Measurements from ENCODE around the gene ABCB8.

The ABCB8 gene

DNA sequence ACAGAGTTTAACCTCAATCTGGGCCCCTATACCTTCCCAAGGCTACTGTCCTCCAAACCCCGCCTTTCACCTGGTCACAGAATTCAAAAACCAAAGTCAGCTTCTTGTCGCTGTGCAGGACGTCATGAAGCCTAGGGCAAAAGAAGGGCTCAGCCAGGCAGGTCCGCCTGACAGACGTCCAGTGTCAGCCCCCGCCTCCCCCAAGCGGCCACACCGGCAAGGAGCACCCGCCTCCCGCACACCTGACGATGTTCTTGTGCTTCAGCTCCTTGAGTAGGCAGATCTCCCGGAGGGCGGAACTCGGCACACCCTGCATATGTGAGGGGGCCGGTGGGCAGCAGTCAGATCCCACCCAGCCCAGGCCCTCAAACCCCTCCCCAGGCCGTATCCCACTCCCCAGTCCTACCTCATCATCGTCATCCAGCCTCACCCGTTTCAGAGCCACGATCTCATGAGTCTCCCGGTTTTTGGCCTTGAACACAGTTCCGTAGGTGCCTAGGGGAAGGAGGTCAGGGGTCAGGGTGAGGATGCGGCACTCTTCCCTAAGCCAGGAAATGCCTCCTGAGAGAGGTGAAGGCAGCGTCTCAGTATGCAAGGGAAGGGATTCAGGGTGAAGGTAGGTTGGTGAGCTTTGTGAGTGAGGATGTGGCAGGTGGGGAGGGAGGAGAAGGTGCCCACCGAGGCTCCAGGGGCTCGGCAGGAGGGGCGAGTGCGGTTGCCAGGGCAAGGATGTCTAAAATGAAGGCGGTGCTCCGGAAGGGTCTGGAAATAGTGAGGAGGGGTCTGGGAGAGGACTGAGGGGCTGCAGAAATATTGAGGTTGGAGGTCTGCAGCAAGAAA is 28.6 kb downstream of the ABCB8 start:
- DNase-seq (ENCODE audit: low read depth in 2 of 2), result no peak

DNA sequence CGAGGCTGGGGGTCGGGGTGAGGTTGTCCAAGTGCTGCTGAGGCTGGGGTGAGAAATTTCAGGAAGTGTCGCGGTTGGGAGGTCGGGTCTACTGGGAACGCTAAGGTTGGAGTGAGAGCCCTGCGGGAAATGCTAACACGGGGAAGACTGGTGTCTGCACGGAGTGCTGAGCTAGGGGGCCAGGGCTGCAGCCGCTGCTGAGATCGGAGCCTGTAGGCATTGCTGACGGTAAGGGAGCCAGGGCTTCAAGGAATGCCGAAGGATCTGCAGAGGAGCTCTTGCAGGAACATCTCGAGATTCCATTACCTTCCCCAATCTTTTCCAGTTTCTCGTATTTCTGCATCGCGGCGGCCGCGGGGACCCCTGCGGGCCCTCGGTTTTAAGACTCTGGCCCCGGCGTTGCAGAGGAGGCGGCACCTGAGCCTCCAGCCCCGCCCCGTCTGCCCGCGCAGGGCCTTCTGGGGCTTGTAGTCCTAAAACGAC is 29.3 kb downstream of the ABCB8 start, which contains the start of gene CDK5:
Gene CDK5, minus strand, starts transcription at position 392 of the 483 bp plus-strand sequence. Its CDS starts 49 bp downstream, at position 343.
- DNase-seq (ENCODE audit: low read depth in 2 of 2), result no peak

DNA sequence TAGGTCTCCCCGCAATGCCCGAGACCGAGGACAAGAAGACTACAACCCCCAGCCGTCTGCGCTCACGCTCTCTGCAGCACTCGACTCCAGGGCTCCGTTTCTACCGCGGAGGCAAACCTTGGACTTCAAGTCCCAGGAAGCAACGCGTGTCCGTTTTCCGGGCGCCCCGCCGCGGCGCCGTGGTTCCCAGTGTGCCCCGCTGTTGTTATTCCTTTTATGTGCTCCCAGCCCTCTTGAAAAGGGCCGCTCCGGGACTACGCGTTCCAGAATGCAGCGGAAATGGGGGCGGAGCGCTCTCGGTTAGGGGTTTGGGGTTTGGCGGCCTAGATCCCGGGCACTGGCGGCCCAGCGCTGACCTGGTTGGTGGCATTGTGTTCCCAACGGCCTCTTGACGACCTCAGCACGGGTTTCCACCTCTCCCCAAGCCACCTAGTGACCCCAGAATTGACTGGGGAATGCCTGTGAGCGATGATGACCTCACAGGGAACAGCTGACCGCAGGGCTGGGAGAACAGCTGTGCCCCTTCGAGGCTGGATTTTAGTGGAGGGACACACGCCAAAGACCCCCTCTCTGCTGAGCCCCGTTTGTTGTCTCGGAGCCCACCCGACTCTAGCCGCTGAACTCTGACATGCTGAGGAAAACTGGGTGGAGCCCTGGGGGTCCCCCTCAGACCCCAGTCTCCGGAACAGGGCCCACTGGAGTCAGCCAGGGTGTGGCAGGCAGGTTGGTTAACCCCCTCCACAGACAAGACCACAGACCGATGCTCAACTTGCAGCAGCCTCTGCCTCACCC is 29.9 kb downstream of the ABCB8 start:
- DNase-seq (ENCODE audit: low read depth in 2 of 2), result peak; percentile 93 to 94

DNA sequence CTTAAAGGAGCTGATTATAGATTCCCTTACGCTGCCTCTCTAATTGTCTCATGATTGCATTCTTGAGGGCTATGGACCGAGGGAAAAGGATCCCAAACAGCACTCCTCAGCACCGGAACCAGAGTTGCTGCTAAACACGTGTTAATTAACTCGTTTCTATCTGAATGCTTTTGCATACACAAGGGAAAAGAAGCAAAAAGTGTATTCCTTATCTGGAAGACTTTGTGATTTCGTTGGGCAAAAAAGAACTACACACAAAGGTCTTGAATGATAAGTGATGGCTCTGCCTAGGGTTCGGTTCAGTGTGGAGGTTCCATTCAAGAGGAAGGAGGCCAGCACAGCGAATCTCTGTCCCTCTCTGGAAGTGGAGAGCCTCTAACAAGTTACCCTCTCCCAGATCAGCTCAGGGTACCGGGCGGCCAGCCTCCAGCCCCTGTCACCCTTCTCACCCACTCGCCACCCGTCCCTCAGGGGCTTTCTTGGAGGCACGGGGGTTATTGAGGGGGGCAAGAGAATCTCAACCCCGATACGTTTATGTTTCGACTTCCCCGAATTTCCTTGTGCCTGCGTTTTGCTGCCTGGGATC is 30.6 kb downstream of the ABCB8 start:
- no peak for DNase-seq (ENCODE audit: low read depth in 2 of 2)

DNA sequence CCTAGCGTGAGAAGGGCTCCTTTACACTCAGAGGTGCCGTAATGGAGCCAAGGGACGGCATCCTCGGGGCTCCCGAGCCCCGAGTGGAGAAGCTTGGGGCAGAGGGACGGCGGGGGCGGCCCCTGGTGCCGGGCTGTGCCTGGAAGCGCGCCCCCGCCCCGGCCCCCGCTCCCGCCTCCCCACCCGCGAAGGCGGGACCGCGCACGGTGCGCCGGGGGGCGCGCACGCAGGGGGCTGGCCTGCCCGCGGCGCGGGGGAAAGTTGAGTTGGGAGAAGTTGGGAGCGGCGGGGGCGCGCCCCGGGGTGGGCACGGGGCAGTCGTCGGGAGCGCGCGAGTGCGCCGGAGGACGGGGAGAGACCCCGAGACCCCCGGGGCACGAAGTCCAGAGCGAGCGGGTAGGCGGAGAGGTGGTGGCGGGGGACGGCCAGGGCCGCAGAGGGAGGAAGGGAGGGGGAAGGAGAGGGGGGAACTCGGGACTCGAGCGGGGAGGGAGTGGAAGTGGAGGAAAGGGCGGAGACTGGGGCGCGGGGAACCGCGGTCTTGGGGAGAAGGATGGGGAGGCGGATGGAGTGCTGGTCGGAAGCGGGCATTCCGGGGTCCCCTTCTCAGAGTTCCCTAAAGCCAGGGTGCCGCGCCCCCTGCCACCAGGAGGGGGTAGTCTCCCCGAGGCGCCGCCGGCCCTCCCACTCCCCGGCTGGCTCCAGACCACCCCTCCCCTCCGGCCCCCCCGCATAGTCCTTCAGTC is 31.3 kb downstream of the ABCB8 start, which contains the start of gene SLC4A2:
Gene SLC4A2, plus strand, starts transcription at position 223 of the 746 bp plus-strand sequence. CDS start 2,399 bp downstream, outside the sequence.
- DNase-seq (ENCODE audit: low read depth in 2 of 2), result peak in 1 of 2 experiments; percentile 57

DNA sequence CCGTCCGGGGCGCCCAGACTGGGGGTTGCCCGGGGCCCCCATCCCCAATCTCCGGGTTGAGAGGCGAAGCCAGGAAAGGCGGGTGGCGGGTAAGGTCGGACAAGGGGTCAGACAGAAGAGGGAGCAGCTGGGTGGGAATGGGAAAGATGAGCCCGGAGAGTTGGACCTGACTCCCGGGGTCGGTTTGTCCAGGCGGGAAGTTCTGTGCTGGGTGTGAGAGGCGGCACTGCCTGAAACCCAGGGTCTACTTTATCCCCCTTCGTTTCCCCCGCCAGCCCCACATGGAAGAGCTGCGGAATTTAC is 31.8 kb downstream of the ABCB8 start:
- DNase-seq (ENCODE audit: low read depth in 2 of 2), result no peak

DNA sequence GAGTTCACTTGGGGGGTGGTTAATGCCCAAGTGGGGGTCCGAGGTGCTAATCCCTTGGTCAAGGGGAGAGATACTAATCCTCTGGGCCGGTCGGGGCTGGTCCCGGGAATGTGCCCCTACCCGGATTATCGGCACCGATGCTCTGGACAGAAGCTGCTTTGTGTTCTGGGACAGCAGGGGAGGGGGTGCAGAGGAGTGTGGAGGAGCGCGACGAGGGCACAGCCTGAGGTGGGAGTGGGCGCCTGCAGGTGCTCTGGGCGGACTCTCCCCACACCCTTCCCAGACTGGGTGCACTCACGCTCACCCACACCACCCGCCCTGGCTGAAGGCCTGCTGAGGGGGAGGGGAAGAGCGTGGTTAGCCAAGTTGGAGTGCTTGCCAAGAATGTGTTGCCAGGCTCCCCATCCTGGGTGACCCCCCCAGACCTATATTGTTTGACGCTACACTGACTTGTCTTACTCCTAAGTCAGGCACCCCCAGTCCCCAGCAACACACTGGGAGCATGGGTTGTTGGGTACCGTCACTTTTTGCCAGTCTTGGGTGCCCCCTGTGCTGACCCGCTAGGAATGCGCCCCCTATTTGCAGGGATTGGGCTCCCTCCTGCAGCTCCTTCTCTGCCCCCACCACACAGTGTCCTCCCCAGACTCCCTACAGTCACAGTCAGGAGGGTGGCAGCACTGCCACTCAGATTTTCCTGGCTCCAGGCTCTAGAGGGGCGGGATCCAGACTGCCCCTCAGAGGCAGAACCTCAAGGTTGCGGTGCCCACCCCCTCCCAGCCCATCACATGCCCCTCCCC is 32.4 kb downstream of the ABCB8 start:
- no peak for DNase-seq (ENCODE audit: low read depth in 2 of 2)

DNA sequence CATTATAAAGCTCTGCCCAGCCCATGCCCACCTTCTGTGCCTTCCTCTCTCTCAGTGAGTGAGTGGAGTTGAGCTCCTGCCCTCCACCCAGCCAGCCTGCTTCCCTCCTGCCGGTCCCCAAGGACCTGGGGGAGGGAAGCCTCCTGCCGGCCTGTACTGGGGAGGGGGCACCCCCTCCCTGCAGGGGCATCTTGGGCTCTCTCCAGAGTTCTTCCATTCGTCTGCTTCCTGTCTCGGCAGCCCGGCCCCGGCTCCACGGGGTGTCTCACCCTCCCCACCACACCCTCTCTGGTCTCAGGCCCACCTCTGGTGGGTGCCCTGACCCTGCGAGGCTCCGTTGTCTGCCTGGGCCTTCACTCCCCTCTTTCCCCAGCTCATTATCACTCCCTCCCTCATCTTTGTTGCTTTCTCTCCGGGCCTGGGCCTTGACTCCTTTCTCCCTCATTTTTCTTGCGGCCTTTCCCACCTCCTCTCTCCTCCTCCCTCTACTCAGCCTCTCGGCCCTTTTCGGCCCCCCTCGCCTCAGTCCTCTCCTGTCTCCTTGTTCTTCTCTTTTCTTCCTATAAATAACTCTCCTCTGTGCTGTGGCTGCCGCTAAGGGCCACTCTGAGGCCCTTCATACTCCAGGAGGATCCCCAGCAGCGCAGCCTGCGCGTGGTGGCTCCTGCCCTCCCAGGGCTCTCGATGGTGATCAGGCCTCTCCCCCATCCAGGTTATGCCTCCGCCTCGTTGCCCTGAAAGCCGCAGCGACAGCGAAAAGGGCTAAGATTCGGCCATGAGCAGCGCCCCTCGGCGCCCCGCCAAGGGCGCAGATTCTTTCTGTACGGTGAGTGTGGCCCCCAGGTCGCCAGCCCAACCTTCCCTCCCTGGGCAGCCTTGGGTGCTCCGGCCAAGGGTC is 33.2 kb downstream of the ABCB8 start:
- no peak for DNase-seq (ENCODE audit: low read depth in 2 of 2)

DNA sequence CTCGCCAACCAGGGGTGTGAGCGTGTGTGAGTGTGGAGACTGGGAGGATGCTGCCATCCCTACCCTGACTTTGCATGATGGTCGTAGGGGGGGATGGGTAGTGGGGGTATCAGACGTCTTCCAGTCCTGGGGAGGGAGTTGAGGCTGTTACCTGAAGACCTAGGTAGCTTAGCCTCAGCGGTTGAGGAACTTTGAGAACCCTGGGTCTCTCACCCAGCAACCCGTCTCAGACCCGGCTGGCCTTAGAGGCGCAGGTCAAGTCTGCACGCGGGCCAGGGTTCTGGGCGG is 33.8 kb downstream of the ABCB8 start:
- DNase-seq (ENCODE audit: low read depth in 2 of 2), result no peak

DNA sequence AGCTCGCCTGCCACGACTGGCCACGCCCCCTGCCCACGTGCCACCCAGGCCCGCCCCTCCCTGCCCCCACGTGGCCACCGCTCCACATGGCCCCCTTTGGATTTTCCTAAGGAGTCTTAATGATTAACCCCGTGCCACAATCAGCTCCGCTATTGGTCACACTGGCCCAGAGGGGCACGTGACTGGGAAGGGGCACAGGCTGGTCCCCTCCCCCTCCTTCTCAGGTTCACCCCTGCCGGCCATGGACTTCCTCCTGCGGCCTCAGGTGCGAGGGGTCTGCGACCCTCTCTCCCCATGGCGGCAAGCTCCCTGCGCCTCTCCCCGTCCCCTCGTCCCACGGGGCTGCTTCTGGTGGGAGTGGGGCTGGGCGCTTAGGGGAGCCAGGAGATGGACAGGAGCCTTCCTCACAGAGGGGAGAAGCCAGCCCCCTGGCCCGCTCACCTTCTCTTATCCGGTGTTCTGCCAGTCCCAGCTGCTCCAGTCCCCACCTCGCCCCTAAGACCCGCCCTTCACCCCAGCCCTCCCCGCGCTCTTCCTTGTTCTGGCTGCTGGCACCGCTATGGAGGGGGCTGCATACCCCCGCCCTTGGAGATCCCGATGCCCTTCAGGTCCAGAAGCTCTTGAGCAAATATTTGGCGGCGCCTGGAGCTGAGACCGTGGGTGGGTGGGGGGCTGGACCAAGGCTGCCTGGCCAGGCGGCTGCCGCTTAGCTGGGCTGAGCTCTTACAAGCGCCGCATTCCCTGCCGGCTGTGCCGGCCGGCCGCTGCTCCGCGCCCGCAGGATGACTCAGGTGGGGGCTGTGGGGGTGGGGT is 34.4 kb downstream of the ABCB8 start:
- DNase-seq (ENCODE audit: low read depth in 2 of 2), result no peak

DNA sequence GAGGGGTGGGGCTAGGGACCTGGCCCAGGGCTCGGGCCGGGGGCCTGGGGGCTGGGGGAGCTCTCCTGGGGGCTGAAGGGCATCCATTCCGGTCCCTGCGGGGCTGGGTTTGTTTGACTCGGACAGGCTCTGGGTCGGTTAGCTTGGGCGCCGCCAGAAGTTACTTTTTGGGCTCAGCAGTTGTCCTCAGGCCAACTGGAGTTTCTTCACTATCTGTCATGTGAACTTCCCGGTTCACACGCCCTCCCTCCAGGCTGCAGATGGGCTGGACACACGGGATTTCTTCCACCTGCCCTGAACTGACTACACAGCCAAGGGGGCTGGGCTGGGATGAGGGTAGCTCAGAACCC is 34.9 kb downstream of the ABCB8 start:
- DNase-seq (ENCODE audit: low read depth in 2 of 2), result no peak

DNA sequence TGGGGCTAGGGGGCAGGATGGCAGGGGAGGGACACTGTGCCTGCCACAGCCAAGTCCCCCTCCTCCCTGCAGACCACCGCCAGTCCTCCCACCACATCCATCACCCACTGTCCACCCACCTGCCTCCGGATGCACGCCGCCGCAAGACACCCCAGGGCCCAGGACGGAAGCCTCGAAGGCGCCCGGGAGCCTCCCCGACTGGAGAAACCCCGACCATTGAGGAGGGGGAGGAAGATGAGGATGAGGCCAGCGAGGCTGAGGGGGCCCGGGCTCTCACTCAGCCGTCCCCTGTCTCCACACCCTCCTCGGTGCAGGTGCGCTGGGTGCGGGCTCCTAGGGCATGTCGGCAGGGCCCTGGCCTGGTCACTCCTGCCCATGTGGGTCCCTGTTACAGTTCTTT is 36.2 kb downstream of the ABCB8 start:
- DNase-seq (ENCODE audit: low read depth in 2 of 2), result no peak

DNA sequence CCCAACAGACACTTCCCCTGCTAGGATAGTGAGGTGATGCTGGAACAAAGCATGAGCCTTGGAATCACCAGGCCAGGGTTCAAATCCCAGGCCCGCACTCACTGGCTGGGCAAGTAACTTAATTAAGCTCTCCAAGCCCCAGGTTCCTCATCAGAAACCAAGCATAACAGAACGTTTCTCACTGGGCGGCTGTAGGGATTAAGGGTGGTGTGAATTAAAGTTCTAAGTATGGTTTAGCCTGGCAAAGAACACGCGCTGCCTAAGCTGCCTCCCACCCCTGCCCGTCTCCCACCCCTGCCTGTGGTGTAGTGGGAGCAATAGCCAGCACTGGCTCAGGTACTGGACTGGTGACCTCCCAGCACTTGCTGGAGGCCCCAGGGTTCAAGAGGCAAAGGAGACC is 36.7 kb downstream of the ABCB8 start:
- no peak for DNase-seq (ENCODE audit: low read depth in 2 of 2)

DNA sequence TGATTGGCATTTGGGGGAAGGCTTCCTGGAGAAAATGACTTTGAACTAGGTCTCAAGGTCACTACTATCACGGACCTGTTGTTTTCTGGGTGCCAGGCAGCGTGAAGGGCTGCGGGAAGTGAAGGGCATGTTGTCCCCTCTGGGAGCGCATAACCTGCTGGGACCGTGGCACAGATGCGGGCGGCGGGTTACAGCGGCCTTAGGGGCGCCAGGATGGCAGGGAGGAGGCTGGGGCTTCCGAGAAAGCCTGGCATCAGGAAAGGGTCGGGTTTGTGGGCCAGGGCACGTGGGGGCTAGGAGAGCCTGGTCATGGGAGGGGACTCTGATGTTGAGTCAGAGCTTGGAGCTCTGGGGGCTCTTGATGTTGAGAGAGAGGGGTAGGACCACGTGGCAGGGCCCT is 37.3 kb downstream of the ABCB8 start:
- DNase-seq (ENCODE audit: low read depth in 2 of 2), result no peak

DNA sequence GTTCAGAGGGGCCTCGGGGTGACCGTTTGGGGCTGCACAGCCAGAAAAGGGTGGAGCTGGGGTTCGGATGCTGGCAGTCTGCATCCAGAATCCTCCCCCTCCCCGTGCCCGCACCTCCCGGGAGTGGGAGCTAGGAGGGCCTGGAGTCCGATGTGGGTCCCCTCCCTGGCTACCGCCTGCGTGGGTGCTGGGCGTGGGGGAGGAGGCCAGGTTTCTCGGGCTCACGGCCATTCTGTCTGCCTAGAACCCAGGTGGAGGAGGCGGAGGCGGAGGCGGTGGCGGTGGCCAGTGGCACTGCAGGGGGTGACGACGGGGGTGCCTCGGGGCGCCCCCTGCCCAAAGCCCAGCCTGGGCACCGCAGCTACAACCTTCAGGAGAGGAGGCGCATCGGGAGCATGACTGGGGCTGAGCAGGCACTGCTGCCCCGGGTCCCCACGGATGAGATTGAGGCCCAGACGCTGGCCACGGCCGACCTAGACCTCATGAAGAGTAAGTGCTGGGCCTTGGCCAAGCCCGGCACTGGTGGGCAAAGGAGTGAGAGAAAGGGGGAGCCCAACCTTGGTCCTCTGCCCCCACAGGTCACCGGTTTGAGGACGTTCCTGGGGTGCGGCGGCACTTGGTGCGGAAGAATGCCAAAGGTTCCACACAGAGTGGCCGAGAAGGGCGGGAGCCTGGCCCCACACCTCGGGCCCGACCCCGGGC is 38.2 kb downstream of the ABCB8 start:
- DNase-seq (ENCODE audit: low read depth in 2 of 2), result no peak

DNA sequence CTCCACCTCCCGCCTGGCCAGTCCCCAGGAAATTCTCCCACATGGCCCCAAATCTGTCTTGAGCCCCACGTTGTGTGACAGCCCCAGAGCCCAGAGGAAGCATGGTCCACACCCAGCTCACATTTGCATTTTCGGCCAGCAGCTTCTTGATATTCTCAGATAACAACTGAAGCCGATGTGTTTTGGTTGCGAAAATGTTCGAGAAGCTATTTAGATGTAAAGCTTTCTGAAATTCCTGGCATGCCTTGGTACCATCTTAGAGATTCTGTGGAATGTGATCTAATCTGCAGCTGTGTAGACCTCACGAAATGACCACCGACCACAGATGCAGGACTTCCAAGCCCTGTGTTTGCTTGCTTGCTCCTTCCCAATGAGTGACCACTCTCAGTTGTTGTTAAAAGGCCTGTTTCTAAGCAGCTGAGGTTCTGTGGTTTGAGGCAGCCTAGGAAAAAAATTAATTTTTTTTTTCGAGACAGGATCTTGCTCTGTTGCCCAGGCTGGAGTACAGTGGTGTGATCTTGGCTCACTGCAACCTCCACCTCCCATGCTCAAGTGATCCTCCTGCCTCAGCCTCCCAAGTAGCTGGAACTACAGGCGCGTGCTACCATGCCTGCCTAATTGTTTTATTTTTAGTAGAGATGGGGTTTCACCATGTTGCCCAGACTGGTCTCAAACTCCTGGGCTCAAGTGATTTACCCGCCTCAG is 40.0 kb downstream of the ABCB8 start:
- no peak for DNase-seq (ENCODE audit: low read depth in 2 of 2)

DNA sequence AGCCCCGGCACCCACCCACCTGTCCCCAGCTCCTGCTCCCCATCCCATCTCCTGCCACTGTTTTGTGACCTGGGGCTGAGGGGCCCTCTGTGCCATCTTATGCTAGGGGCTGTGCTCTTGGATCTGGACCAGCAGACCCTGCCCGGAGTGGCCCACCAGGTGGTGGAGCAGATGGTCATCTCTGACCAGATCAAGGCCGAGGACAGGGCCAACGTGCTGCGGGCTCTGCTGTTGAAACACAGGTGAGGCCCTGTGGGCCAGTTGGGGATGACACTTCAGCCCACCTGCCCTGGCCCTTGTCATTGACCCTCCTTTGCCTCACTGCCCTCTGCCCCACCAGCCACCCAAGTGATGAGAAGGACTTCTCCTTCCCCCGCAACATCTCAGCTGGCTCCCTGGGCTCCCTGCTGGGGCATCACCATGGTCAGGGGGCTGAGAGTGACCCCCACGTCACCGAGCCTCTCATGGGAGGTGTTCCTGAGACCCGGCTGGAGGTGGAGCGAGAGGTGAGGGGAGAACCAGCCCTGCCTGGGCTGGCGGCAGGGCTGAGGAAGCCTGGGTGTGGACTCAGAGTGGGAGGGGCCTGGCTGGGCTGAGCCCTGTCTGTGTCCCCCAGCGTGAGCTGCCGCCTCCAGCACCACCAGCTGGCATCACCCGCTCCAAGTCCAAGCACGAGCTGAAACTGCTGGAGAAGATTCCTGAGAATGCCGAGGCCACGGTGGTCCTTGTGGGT is 41.8 kb downstream of the ABCB8 start:
- no peak for DNase-seq (ENCODE audit: low read depth in 2 of 2)

All from stimulated activated CD4-positive, alpha-beta T cell treated with anti-CD3 and anti-CD28 coated beads, Interleukin-12 subunit alpha, Interleukin-12 subunit beta, amount 100 ng/mL, for 24 hours (primary cell).